T-helper 17 cell (primary cell): Measurements from ENCODE around the gene CHD9. TPM values are rescaled to one million over a fixed set of nuclear protein-coding genes. Genes with fewer than 3 reads are reported as not detected.
"Not testable (repeated sequence)": the region's sequence is repeated elsewhere in the genome, so short reads cannot be mapped to it uniquely, and the experiment has no call there.

ENCODE experiments used
- ATAC-seq: fragments of 150-1000 bp; cut with Tn5 transposase; 2 replicates; pipeline ENCODE4 v1.10.0; 2021; ENCODE audit warnings: mild to moderate bottlenecking, moderate library complexity
- DNase-seq, 3 donors: peaks; one replicate each; pipeline versions ENCODE4 v3.0.0 to v3.0.0-alpha.2; 2020 to 2021
- H3K9me3 ChIP-seq: one replicate; pipeline ENCODE4 v1.7.0; 2013; ENCODE audit warnings: low read length, mild to moderate bottlenecking; ENCODE audit not compliant: control insufficient read depth, poor library complexity, severe bottlenecking
- H3K27ac Mint-ChIP-seq: one replicate; pipeline ENCODE4 v1.8.0; 2022; ENCODE audit warnings: mild to moderate bottlenecking, moderate library complexity, mixed read lengths
- H3K27me3 Mint-ChIP-seq: one replicate; pipeline ENCODE4 v1.8.0; 2022; ENCODE audit warnings: mixed read lengths
- H3K36me3 Mint-ChIP-seq: one replicate; pipeline ENCODE4 v1.8.0; 2022; ENCODE audit warnings: low read depth, mixed read lengths
- H3K4me1 Mint-ChIP-seq: one replicate; pipeline ENCODE4 v1.8.0; 2022; ENCODE audit warnings: mild to moderate bottlenecking, mixed read lengths
- H3K4me3 Mint-ChIP-seq: one replicate; pipeline ENCODE4 v1.8.0; 2022; ENCODE audit warnings: mild to moderate bottlenecking, moderate library complexity, mixed read lengths
- total RNA-seq, 4 donors: library from RNA in 2 of 4; stranded (reverse) in 2 of 4; gene quantifications; one replicate each; pipeline ENCODE4 v1.2.3 and lab custom pipeline; 2022 to 2026

The CHD9 gene
- total RNA-seq, 2 donors from 2014 or later: 32.4 to 33.3 TPM

DNA sequence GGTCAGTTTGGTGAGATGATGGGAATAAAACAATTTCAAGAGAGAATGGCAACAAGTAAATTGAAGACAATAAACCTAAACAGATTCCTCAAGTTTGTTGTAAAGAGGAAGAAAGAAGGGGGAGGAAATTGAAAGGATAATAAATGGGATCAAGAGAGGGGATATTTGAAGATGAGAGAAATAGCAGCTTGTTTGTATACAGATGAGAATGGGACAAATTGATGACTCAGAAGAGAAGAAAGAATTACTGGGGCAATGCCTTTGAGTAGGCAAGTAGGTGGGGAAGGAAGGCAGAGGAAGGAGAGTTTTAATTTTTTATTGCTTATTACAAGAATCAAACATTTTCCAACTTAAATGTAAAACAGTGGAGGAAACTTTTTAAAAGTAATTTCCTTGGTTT lies 98.3 kb downstream of the CHD9 start:
- ATAC-seq (no peak), DNase-seq (no peak)
- Mint-ChIP-seq H3K27me3 (no peaks in the 10 kb centered on the region), H3K4me1 (peaks cover 7% of the 10 kb centered on the region), H3K27ac (no peak overlapping the region), H3K36me3 (peaks cover 8% of the 10 kb centered on the region), H3K4me3 (no peak overlapping the region)
- no peaks in the 10 kb centered on the region for H3K9me3 ChIP-seq

- H3K9me3 ChIP-seq: no peaks in the 10 kb centered on the region
- DNase-seq (no peak), ATAC-seq (no peak)
- Mint-ChIP-seq H3K27ac (no peak overlapping the region), H3K36me3 (peaks cover 8% of the 10 kb centered on the region), H3K4me1 (peaks cover 2% of the 10 kb centered on the region), H3K27me3 (no peaks in the 10 kb centered on the region), H3K4me3 (no peak overlapping the region)
Observed at GRCh38 chr16:53154513-53154912, 99.7 kb downstream of the CHD9 start.

- no peak for ATAC-seq
- H3K4me3 Mint-ChIP-seq: no peak overlapping the region
- DNase-seq: no peak
- no peaks in the 10 kb centered on the region for H3K9me3 ChIP-seq
- H3K4me1 Mint-ChIP-seq: peaks cover 4% of the 10 kb centered on the region
- H3K27ac Mint-ChIP-seq: no peak overlapping the region
- peaks cover 8% of the 10 kb centered on the region for H3K36me3 Mint-ChIP-seq
- H3K27me3 Mint-ChIP-seq: no peaks in the 10 kb centered on the region
Observed at GRCh38 chr16:53156516-53156915, 101.7 kb downstream of the CHD9 start.

DNA sequence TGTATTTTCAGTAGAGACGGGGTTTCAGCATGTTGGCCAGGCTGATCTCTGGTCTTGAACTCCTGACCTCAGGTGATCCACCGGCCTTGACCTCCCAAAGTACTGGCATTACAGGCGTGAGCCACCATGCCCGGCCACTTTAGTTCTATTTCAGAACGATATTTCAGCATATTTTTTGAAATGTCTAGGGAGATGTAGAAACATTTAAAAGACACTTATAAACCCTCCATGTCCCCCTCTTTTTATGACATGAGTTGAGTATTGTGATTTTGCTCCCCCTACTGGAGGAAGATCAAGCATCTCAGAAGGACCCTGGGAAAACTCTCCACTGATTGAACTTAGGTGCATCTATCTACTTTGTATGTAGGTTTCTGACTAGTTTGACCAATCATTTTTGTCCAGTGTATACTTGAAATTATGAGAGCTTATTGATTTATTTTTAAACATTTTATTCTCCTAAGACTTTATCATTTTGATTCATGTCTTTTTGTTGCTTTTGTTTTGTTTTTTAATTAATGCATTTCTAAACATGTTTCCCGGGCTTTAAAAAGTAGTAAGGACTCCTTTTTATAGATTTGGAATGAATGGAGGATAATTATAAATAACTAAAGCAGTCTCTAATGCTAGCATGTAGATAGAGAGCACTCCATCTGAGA lies 105.1 kb downstream of the CHD9 start:
- H3K9me3 ChIP-seq: no peaks in the 10 kb centered on the region
- no peaks in the 10 kb centered on the region for H3K27me3 Mint-ChIP-seq

DNA sequence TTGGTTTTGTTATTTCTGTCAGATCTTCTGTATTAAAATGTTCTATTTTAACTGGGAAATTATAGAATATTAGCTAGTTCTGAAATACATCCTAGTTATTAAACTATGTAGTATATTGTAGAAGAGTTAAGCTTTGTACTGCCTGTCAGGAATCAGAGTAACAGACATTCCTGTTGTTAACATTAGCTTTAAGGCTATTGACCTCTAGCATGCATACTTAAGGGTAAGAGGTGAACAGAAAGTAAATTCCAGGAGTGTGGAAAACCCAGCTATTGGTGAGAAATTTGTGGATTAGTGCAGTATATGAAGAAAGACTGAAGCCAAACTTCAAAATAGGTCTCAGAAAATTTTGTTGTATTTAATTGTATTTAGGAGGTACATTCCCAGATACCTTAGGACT lies 111.3 kb downstream of the CHD9 start:
- H3K36me3 Mint-ChIP-seq: no peaks in the 10 kb centered on the region
- no peaks in the 10 kb centered on the region for H3K9me3 ChIP-seq
- no peak overlapping the region for H3K4me3 Mint-ChIP-seq
- H3K4me1 Mint-ChIP-seq: peaks cover 6% of the 10 kb centered on the region
- no peak overlapping the region for H3K27ac Mint-ChIP-seq
- DNase-seq (no peak), ATAC-seq (no peak)
- H3K27me3 Mint-ChIP-seq: no peaks in the 10 kb centered on the region

More for the DNA sequence above, 105.1 kb downstream of the CHD9 start:
- peaks cover 8% of the 10 kb centered on the region for H3K36me3 Mint-ChIP-seq
- no peak for DNase-seq
- H3K4me3 Mint-ChIP-seq: no peak overlapping the region
- peaks cover 7% of the 10 kb centered on the region for H3K4me1 Mint-ChIP-seq
- H3K27ac Mint-ChIP-seq: no peak overlapping the region
- ATAC-seq: peak; percentile 67

- H3K9me3 ChIP-seq: no peaks in the 10 kb centered on the region
- ATAC-seq: no peak
- Mint-ChIP-seq H3K4me3 (no peak overlapping the region), H3K36me3 (no peaks in the 10 kb centered on the region), H3K4me1 (peaks cover 7% of the 10 kb centered on the region), H3K27me3 (no peaks in the 10 kb centered on the region), H3K27ac (no peak overlapping the region)
- DNase-seq: no peak
Observed at GRCh38 chr16:53168744-53169143, 114.0 kb downstream of the CHD9 start.

DNA sequence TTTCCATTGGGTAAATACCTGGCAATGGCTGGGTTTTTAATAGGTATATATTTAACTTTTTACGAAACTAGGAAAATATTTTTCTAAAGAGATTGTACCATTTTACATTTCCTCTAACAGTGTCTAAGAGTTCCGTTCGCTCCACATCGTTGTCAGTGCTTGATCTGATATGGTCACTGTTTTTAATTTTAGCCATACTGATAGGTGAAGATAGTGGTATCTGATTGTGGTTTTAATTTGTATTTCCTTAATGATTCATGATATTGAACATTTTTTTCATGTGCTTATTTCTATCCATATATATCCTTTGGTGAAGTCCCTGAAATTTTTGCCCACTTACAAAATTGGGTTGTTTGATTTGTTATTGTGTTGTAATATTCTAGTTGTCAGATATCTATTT lies 117.7 kb downstream of the CHD9 start:
- DNase-seq: no peak
- no peaks in the 10 kb centered on the region for H3K27me3 Mint-ChIP-seq
- H3K4me3 Mint-ChIP-seq: no peak overlapping the region
- H3K36me3 Mint-ChIP-seq: no peaks in the 10 kb centered on the region
- H3K4me1 Mint-ChIP-seq: peaks cover 5% of the 10 kb centered on the region
- no peaks in the 10 kb centered on the region for H3K9me3 ChIP-seq
- no peak for ATAC-seq
- no peak overlapping the region for H3K27ac Mint-ChIP-seq

DNA sequence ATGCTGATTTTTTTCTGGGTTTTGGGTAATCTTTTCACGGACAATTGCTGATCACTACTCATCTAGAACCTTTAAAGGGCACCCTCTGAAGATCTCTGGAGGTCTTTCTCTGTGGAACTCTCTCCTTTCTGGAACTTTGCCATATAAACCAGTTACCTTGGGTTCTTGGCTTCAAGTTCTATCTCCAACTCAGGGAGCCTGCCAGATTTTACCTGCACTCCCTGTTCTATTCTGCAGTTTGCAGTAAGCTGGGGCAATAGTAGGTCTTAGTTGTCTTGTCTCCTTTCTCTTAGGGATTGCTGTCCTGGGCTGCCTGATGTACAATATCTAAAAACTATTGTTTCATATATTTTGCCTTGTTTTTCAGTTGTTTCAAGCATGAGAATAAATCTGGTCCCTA lies 120.3 kb downstream of the CHD9 start:
- DNase-seq (no peak), ATAC-seq (no peak)
- Mint-ChIP-seq H3K4me3 (no peak overlapping the region), H3K36me3 (no peaks in the 10 kb centered on the region), H3K4me1 (peaks cover 8% of the 10 kb centered on the region), H3K27me3 (no peaks in the 10 kb centered on the region), H3K27ac (no peak overlapping the region)
- no peaks in the 10 kb centered on the region for H3K9me3 ChIP-seq

DNA sequence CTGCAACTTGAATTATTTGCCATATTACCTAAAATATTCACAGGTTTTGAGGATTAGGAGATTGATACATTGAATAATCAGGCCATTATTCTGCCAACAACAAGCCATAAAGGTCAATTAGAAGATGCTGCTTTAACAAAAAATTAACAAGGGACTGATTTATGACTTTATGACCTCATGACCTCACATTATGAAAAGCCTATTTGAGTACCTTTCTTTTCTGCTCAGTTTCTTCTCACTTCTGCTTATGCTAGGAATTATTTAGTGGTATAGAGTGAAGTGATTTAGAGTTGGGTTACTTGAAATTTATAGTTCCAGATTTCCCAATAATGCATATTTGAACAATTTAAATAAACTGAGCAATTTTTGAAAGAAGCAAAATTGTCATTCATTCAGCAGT lies 121.6 kb downstream of the CHD9 start:
- ATAC-seq (no peak), DNase-seq (no peak)
- Mint-ChIP-seq H3K36me3 (no peaks in the 10 kb centered on the region), H3K4me1 (peaks cover 8% of the 10 kb centered on the region), H3K27ac (no peak overlapping the region), H3K4me3 (no peak overlapping the region), H3K27me3 (no peaks in the 10 kb centered on the region)
- no peaks in the 10 kb centered on the region for H3K9me3 ChIP-seq

GRCh38 chr16:53183442-53183841 lies 128.7 kb downstream of the CHD9 start:
- Mint-ChIP-seq H3K4me1 (no peaks in the 10 kb centered on the region), H3K27me3 (no peaks in the 10 kb centered on the region), H3K27ac (no peak overlapping the region), H3K36me3 (peaks cover 7% of the 10 kb centered on the region), H3K4me3 (no peak overlapping the region)
- ATAC-seq: no peak
- no peaks in the 10 kb centered on the region for H3K9me3 ChIP-seq
- DNase-seq: no peak

- H3K4me3 Mint-ChIP-seq, ATAC-seq, H3K4me1 Mint-ChIP-seq, H3K36me3 Mint-ChIP-seq, H3K27ac Mint-ChIP-seq, H3K9me3 ChIP-seq, H3K27me3 Mint-ChIP-seq, DNase-seq: not testable (repeated sequence)
Observed at GRCh38 chr16:53185741-53186140, 130.9 kb downstream of the CHD9 start.

GRCh38 chr16:53187775-53188174 lies 133.0 kb downstream of the CHD9 start:
- Mint-ChIP-seq H3K27ac (no peak overlapping the region), H3K27me3 (no peaks in the 10 kb centered on the region), H3K36me3 (peaks cover 7% of the 10 kb centered on the region), H3K4me1 (peaks cover 6% of the 10 kb centered on the region), H3K4me3 (no peak overlapping the region)
- ATAC-seq (no peak), DNase-seq (no peak)
- no peaks in the 10 kb centered on the region for H3K9me3 ChIP-seq

GRCh38 chr16:53191413-53191812 lies 136.6 kb downstream of the CHD9 start:
- no peak overlapping the region for H3K4me3 Mint-ChIP-seq
- H3K4me1 Mint-ChIP-seq: peaks cover 10% of the 10 kb centered on the region
- no peaks in the 10 kb centered on the region for H3K27me3 Mint-ChIP-seq
- ATAC-seq (no peak), DNase-seq (no peak)
- H3K36me3 Mint-ChIP-seq: peaks cover under 1% of the 10 kb centered on the region
- no peaks in the 10 kb centered on the region for H3K9me3 ChIP-seq
- H3K27ac Mint-ChIP-seq: no peak overlapping the region

- peaks cover 7% of the 10 kb centered on the region for H3K4me1 Mint-ChIP-seq
- H3K27me3 Mint-ChIP-seq: no peaks in the 10 kb centered on the region
- H3K27ac Mint-ChIP-seq: no peak overlapping the region
- H3K4me3 Mint-ChIP-seq: no peak overlapping the region
- DNase-seq: no peak
- ATAC-seq: no peak
- no peaks in the 10 kb centered on the region for H3K9me3 ChIP-seq
- peaks cover 5% of the 10 kb centered on the region for H3K36me3 Mint-ChIP-seq
Observed at GRCh38 chr16:53198933-53199332, 144.1 kb downstream of the CHD9 start.
